ENCODE results near the gene RSAD2. TPM values are rescaled to one million over a fixed set of nuclear protein-coding genes. Genes with fewer than 3 reads are reported as not detected.

Gene RSAD2, protein sequence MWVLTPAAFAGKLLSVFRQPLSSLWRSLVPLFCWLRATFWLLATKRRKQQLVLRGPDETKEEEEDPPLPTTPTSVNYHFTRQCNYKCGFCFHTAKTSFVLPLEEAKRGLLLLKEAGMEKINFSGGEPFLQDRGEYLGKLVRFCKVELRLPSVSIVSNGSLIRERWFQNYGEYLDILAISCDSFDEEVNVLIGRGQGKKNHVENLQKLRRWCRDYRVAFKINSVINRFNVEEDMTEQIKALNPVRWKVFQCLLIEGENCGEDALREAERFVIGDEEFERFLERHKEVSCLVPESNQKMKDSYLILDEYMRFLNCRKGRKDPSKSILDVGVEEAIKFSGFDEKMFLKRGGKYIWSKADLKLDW
- 0.51 and 0.53 TPM in 2 replicates for total RNA-seq

DNA sequence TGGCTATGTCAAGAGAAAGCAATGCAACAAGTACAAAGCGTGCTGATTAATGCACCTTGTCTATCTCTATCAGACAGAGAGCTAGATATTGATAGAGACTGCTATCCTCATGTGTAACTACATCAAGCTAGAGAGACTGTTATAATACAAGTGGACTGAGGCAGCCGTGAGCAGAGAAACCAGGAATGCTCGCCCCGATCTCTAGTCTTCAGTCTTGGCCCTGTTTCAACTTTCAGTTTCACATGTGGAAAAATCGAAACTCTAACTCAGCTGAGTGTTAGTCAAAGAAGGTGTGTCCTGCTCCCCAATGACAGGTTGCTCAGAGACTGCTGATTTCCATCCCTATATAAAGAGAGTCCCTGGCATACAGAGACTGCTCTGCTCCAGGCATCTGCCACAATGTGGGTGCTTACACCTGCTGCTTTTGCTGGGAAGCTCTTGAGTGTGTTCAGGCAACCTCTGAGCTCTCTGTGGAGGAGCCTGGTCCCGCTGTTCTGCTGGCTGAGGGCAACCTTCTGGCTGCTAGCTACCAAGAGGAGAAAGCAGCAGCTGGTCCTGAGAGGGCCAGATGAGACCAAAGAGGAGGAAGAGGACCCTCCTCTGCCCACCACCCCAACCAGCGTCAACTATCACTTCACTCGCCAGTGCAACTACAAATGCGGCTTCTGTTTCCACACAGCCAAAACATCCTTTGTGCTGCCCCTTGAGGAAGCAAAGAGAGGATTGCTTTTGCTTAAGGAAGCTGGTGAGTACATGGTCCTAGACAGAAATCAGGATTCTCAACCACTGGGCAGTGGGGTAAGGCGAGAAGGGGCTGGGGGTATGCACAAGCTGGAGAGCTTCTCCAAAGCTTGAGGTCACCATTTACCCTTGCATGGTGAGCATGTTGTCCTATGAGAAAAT lies at the start of gene RSAD2:
Gene RSAD2, plus strand, starts transcription at position 376 of the 903 bp plus-strand sequence. Its CDS starts 24 bp downstream, at position 400.
- FAIRE-seq (no peak), DNase-seq (ENCODE audit: low read depth) (peak; percentile 42)
- no peaks in the 10 kb centered on the region for H3K27me3 ChIP-seq (ENCODE audit: control insufficient read depth, insufficient read depth, low read length)
- H3K36me3 ChIP-seq (ENCODE audit: control insufficient read depth, insufficient read depth, low read length): no peaks in the 10 kb centered on the region
- H3K4me3 ChIP-seq (ENCODE audit: low read depth, low read length): no peak within 1 kb of the TSS
- TF ChIP-seq, protein P1, sequence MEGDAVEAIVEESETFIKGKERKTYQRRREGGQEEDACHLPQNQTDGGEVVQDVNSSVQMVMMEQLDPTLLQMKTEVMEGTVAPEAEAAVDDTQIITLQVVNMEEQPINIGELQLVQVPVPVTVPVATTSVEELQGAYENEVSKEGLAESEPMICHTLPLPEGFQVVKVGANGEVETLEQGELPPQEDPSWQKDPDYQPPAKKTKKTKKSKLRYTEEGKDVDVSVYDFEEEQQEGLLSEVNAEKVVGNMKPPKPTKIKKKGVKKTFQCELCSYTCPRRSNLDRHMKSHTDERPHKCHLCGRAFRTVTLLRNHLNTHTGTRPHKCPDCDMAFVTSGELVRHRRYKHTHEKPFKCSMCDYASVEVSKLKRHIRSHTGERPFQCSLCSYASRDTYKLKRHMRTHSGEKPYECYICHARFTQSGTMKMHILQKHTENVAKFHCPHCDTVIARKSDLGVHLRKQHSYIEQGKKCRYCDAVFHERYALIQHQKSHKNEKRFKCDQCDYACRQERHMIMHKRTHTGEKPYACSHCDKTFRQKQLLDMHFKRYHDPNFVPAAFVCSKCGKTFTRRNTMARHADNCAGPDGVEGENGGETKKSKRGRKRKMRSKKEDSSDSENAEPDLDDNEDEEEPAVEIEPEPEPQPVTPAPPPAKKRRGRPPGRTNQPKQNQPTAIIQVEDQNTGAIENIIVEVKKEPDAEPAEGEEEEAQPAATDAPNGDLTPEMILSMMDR (IDR thresholded peaks at IDR 0.05; ENCODE audit: insufficient read depth, low read length, severe bottlenecking): no peak

DNA sequence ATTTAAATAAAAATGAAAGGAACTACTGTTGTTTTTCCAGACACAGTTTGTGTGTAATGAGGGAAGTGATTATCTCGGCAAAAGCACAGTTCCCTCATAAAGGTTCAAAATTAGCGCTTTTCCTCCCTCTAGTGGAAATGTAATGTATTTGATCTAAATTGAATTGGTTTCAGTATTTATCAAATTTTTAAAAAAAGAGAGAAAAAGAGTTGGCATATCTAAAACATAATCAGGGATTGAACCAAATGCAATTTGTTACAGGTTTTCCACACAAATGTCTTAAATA lies 49.3 kb upstream of the RSAD2 start:
- Histone ChIP-seq H3K4me3 (ENCODE audit: low read depth, low read length) (no peak overlapping the region), H3K27me3 (ENCODE audit: control insufficient read depth, insufficient read depth, low read length) (no peaks in the 10 kb centered on the region), H3K36me3 (ENCODE audit: control insufficient read depth, insufficient read depth, low read length) (no peaks in the 10 kb centered on the region)
- TF ChIP-seq, protein P1 (IDR thresholded peaks at IDR 0.05; ENCODE audit: insufficient read depth, low read length, severe bottlenecking): no peak
- DNase-seq (ENCODE audit: low read depth) (peak; percentile 9), FAIRE-seq (no peak)

GRCh38 chr2:6831229-6831628 lies 46.3 kb upstream of the RSAD2 start:
- DNase-seq (ENCODE audit: low read depth) (no peak), FAIRE-seq (no peak)
- Histone ChIP-seq H3K36me3 (ENCODE audit: control insufficient read depth, insufficient read depth, low read length) (no peaks in the 10 kb centered on the region), H3K27me3 (ENCODE audit: control insufficient read depth, insufficient read depth, low read length) (no peaks in the 10 kb centered on the region), H3K4me3 (ENCODE audit: low read depth, low read length) (no peak overlapping the region)
- TF ChIP-seq, protein P1 (IDR thresholded peaks at IDR 0.05; ENCODE audit: insufficient read depth, low read length, severe bottlenecking): no peak

- no peak for DNase-seq (ENCODE audit: low read depth)
- Histone ChIP-seq H3K27me3 (ENCODE audit: control insufficient read depth, insufficient read depth, low read length) (no peaks in the 10 kb centered on the region), H3K36me3 (ENCODE audit: control insufficient read depth, insufficient read depth, low read length) (no peaks in the 10 kb centered on the region), H3K4me3 (ENCODE audit: low read depth, low read length) (no peak overlapping the region)
- no peak for FAIRE-seq
- TF ChIP-seq, protein P1 (IDR thresholded peaks at IDR 0.05; ENCODE audit: insufficient read depth, low read length, severe bottlenecking): no peak
Measured at GRCh38 chr2:6832596-6833299, 44.8 kb upstream of the RSAD2 start.

- DNase-seq (ENCODE audit: low read depth): no peak
- FAIRE-seq: no peak
- no peak overlapping the region for H3K4me3 ChIP-seq (ENCODE audit: low read depth, low read length)
- H3K36me3 ChIP-seq (ENCODE audit: control insufficient read depth, insufficient read depth, low read length): no peaks in the 10 kb centered on the region
- TF ChIP-seq, protein P1 (IDR thresholded peaks at IDR 0.05; ENCODE audit: insufficient read depth, low read length, severe bottlenecking): no peak
- H3K27me3 ChIP-seq (ENCODE audit: control insufficient read depth, insufficient read depth, low read length): no peaks in the 10 kb centered on the region
Measured at GRCh38 chr2:6833300-6833604, 44.3 kb upstream of the RSAD2 start.

Data from bronchial epithelial cell (primary cell).